ENCODE measurements around the gene TNRC6B.
A peak's percentile ranks its signal among the peaks of the same experiment; 100 is the strongest.
"Not testable (repeated sequence)": the region's sequence is repeated elsewhere in the genome, so short reads cannot be mapped to it uniquely, and the experiment has no call there.

Gene TNRC6B

DNA sequence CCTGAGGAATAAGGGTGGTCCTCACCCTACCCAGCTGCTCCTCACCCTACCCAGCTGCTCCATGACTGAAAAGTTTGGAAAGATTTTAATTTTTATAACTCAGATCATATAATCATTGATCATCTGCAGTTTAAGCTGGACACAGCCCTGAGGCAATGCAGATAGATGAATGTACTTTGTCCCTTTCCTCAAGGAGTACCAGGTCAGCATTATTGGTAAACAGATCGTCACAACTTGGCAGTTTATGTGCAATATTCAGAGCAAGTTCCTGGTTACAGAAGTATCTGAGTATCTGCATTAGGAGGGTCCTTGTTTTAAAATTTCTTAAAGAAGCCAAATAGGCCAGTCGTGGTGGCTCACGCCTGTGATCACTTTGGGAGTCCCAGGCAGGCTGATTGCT is 3.6 kb downstream of the TNRC6B start:
- Histone ChIP-seq H3K27ac (ENCODE audit: low read depth, low read length) (no peak overlapping the region), H3K4me1 (ENCODE audit: control insufficient read depth in 5 of 5, insufficient read depth in 5 of 5, low read length in 5 of 5) (peaks cover 7 to 76% (median 57%) of the 10 kb centered on the region in 5 donors), H3K36me3 (ENCODE audit: control insufficient read depth in 5 of 5, insufficient read depth in 5 of 5, low read length in 5 of 5) (no peaks in the 10 kb centered on the region), H3K4me3 (ENCODE audit: low read depth in 1 of 5, low read length in 5 of 5) (no peak overlapping the region), H3K27me3 (ENCODE audit: control insufficient read depth in 5 of 5, insufficient read depth in 4 of 5, low read length in 5 of 5) (no peaks in the 10 kb centered on the region), H3K9ac (ENCODE audit: low read length in 5 of 5) (no peak overlapping the region), H3K9me3 (ENCODE audit: control insufficient read depth in 5 of 5, low read length in 5 of 5) (no peaks in the 10 kb centered on the region)

DNA sequence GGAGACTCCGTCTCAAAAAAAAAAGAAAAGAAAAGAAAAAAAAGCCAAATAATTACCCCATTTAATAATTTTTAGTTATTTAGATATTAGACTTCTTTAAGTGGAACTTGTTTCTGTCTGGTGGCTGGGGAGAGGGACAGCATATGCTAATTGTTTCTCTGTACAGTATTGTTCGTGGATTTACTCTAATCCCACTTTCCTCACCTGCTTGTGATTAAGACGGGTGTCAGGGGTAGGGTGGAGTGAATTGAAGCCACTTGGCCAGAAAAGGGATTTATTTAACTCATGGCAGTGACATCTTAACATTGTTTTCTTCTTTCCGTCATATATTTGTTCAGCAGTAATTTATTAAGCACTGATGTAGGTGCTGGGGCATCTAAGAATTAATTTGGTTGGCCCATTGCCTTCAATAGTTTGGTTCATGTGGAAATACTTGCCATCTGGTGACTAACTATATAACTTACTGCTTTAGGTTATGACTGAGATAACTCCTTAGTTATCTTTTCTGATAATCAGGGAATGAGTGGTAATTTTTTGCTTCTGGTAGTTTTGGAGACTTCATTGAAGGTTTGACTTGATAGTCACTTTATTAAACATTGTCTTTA is 4.6 kb downstream of the TNRC6B start:
- H3K36me3 ChIP-seq (ENCODE audit: control insufficient read depth in 5 of 5, insufficient read depth in 5 of 5, low read length in 5 of 5): no peaks in the 10 kb centered on the region
- H3K9ac ChIP-seq (ENCODE audit: low read length in 5 of 5): no peak overlapping the region
- no peaks in the 10 kb centered on the region for H3K9me3 ChIP-seq (ENCODE audit: control insufficient read depth in 5 of 5, low read length in 5 of 5)
- peak overlapping the region; percentile 51 for H3K27ac ChIP-seq (ENCODE audit: low read depth, low read length)
- peaks cover 7 to 66% (median 47%) of the 10 kb centered on the region in 5 donors for H3K4me1 ChIP-seq (ENCODE audit: control insufficient read depth in 5 of 5, insufficient read depth in 5 of 5, low read length in 5 of 5)
- no peak overlapping the region for H3K4me3 ChIP-seq (ENCODE audit: low read depth in 1 of 5, low read length in 5 of 5)
- H3K27me3 ChIP-seq (ENCODE audit: control insufficient read depth in 5 of 5, insufficient read depth in 4 of 5, low read length in 5 of 5): no peaks in the 10 kb centered on the region

DNA sequence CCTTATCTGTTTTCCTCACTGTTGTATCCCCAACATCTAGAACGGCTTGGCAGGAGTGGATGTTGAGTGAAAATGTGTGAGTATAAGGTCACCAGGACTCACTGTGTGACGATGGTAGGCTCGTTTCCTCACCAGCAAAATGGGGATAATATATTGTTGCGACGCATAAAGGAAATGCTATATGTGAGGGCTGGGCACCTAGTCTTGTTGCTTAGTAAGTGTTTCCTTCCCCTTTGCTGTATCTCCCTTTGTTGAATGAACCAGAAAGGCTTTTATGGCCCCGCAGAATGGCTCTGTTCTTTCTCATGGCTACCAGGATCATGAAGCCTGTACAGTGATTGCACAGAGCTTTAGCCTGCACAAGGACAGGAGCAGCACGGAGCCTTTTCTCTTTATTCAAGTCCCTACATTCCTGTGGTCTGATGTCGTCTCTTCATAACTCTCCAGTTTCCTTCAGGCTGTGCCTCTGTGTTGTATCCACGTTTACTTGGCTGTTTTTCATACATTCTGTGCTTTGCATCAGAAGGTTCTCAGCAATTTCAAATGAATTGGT is 5.4 kb downstream of the TNRC6B start:
- Histone ChIP-seq H3K36me3 (ENCODE audit: control insufficient read depth in 5 of 5, insufficient read depth in 5 of 5, low read length in 5 of 5) (no peaks in the 10 kb centered on the region), H3K4me3 (ENCODE audit: low read depth in 1 of 5, low read length in 5 of 5) (peak overlapping the region in 3 of 5 donors; percentile 26 to 37 (median 31)), H3K27ac (ENCODE audit: low read depth, low read length) (peak overlapping the region; percentile 51), H3K27me3 (ENCODE audit: control insufficient read depth in 5 of 5, insufficient read depth in 4 of 5, low read length in 5 of 5) (no peaks in the 10 kb centered on the region), H3K9ac (ENCODE audit: low read length in 5 of 5) (peak overlapping the region in 1 of 5 donors; percentile 24), H3K4me1 (ENCODE audit: control insufficient read depth in 5 of 5, insufficient read depth in 5 of 5, low read length in 5 of 5) (peaks cover 7 to 62% (median 45%) of the 10 kb centered on the region in 5 donors), H3K9me3 (ENCODE audit: control insufficient read depth in 5 of 5, low read length in 5 of 5) (no peaks in the 10 kb centered on the region)

DNA sequence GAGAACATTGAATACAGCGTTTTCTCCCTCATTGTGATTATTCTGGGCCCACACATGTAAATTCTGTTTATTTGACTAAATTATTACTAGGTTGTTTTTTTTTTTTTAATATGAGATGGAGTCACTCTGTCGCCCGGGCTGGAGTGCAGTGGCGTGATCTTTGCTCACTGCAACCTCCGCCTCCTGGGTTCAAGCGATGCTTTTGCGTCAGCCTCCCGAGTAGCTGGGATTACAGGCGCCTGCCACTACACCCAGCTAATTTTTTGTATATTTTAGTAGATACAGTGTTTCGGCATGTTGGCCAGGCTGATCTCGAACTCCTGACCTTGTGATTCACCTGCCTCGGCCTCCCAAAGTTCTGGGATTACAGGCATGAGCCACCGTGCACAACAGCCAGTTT is 5.9 kb downstream of the TNRC6B start:
- not testable (repeated sequence) for H3K4me3 ChIP-seq (ENCODE audit: low read depth in 1 of 5, low read length in 5 of 5); H3K27me3 ChIP-seq (ENCODE audit: control insufficient read depth in 5 of 5, insufficient read depth in 4 of 5, low read length in 5 of 5); H3K9ac ChIP-seq (ENCODE audit: low read length in 5 of 5); H3K9me3 ChIP-seq (ENCODE audit: control insufficient read depth in 5 of 5, low read length in 5 of 5); H3K36me3 ChIP-seq (ENCODE audit: control insufficient read depth in 5 of 5, insufficient read depth in 5 of 5, low read length in 5 of 5)
- Histone ChIP-seq H3K4me1 (ENCODE audit: control insufficient read depth in 5 of 5, insufficient read depth in 5 of 5, low read length in 5 of 5) (peaks cover 7 to 58% (median 45%) of the 10 kb centered on the region in 5 donors), H3K27ac (ENCODE audit: low read depth, low read length) (peak overlapping the region; percentile 51)

DNA sequence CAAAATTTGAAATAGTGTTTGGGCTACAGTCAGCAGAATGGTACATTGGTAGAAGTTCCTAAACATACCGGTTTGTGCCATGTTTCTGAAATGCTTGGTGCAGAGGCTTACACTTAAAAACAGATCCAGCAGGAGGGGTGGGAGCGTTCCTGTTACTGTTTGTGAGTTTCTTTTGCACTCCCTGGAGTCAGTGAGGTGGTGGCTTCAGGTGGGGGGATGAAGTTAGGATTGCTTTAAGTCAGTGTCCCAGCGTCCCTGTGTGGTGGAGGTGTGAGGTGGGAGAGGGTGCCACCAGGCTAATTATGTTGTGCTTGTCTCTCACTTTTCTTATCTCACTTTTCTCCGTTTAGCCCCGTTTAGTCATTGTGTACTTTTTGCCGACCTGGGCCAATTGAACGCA is 9.7 kb downstream of the TNRC6B start:
- no peak overlapping the region for H3K27ac ChIP-seq (ENCODE audit: low read depth, low read length)
- no peak overlapping the region for H3K4me3 ChIP-seq (ENCODE audit: low read depth in 1 of 5, low read length in 5 of 5)
- H3K36me3 ChIP-seq (ENCODE audit: control insufficient read depth in 5 of 5, insufficient read depth in 5 of 5, low read length in 5 of 5): no peaks in the 10 kb centered on the region
- H3K9ac ChIP-seq (ENCODE audit: low read length in 5 of 5): no peak overlapping the region
- H3K27me3 ChIP-seq (ENCODE audit: control insufficient read depth in 5 of 5, insufficient read depth in 4 of 5, low read length in 5 of 5): no peaks in the 10 kb centered on the region
- no peaks in the 10 kb centered on the region for H3K9me3 ChIP-seq (ENCODE audit: control insufficient read depth in 5 of 5, low read length in 5 of 5)
- H3K4me1 ChIP-seq (ENCODE audit: control insufficient read depth in 5 of 5, insufficient read depth in 5 of 5, low read length in 5 of 5): peaks cover 3 to 26% (median 16%) of the 10 kb centered on the region in 5 donors

DNA sequence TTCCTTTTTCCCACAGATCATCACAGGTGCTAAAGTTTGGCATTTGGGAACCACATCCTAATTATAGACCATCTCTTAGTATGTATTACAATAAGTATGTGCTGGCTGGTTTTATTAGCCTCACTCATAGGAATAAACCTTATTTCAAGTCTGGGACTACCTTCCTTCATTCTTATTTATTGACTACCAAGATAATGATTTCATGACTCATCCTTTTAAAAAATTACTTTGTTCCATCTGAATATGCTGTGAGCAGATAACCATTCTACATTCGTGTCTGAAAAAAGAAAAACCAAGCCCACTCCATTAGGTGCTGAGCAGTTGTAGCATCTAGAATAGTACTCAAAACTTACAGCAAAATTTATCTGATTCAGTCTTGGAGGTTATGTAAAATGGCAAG is 12.3 kb downstream of the TNRC6B start:
- H3K36me3 ChIP-seq (ENCODE audit: control insufficient read depth in 5 of 5, insufficient read depth in 5 of 5, low read length in 5 of 5): no peaks in the 10 kb centered on the region
- H3K27me3 ChIP-seq (ENCODE audit: control insufficient read depth in 5 of 5, insufficient read depth in 4 of 5, low read length in 5 of 5): no peaks in the 10 kb centered on the region
- no peak overlapping the region for H3K4me3 ChIP-seq (ENCODE audit: low read depth in 1 of 5, low read length in 5 of 5)
- no peak overlapping the region for H3K27ac ChIP-seq (ENCODE audit: low read depth, low read length)
- H3K9ac ChIP-seq (ENCODE audit: low read length in 5 of 5): no peak overlapping the region
- H3K4me1 ChIP-seq (ENCODE audit: control insufficient read depth in 5 of 5, insufficient read depth in 5 of 5, low read length in 5 of 5): peaks cover 0 to 18% (median 18%) of the 10 kb centered on the region in 5 donors
- no peaks in the 10 kb centered on the region for H3K9me3 ChIP-seq (ENCODE audit: control insufficient read depth in 5 of 5, low read length in 5 of 5)

DNA sequence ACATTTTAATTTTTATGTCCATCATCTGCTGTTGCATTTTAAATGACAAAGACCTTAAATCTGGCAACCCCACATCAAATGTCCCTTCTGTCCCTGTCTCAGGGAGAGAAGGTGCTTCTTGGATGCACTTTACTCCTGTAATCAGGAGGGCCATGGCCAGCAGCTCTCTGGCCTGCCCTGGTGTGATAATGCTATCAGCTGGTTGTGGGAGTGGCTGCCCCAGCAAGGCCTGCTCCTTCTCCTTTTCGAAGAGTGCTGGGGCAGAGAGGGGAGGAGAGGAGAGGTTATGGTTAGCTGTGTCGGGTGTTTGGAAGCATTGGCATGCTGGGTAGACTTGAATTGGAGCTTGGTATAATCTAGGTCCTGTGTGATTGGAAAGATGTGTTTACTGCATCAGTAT is 12.8 kb downstream of the TNRC6B start:
- no peak overlapping the region for H3K9ac ChIP-seq (ENCODE audit: low read length in 5 of 5)
- H3K4me1 ChIP-seq (ENCODE audit: control insufficient read depth in 5 of 5, insufficient read depth in 5 of 5, low read length in 5 of 5): peaks cover 0 to 18% (median 17%) of the 10 kb centered on the region in 5 donors
- no peak overlapping the region for H3K4me3 ChIP-seq (ENCODE audit: low read depth in 1 of 5, low read length in 5 of 5)
- H3K27ac ChIP-seq (ENCODE audit: low read depth, low read length): no peak overlapping the region
- H3K36me3 ChIP-seq (ENCODE audit: control insufficient read depth in 5 of 5, insufficient read depth in 5 of 5, low read length in 5 of 5): no peaks in the 10 kb centered on the region
- no peaks in the 10 kb centered on the region for H3K27me3 ChIP-seq (ENCODE audit: control insufficient read depth in 5 of 5, insufficient read depth in 4 of 5, low read length in 5 of 5)
- H3K9me3 ChIP-seq (ENCODE audit: control insufficient read depth in 5 of 5, low read length in 5 of 5): no peaks in the 10 kb centered on the region

DNA sequence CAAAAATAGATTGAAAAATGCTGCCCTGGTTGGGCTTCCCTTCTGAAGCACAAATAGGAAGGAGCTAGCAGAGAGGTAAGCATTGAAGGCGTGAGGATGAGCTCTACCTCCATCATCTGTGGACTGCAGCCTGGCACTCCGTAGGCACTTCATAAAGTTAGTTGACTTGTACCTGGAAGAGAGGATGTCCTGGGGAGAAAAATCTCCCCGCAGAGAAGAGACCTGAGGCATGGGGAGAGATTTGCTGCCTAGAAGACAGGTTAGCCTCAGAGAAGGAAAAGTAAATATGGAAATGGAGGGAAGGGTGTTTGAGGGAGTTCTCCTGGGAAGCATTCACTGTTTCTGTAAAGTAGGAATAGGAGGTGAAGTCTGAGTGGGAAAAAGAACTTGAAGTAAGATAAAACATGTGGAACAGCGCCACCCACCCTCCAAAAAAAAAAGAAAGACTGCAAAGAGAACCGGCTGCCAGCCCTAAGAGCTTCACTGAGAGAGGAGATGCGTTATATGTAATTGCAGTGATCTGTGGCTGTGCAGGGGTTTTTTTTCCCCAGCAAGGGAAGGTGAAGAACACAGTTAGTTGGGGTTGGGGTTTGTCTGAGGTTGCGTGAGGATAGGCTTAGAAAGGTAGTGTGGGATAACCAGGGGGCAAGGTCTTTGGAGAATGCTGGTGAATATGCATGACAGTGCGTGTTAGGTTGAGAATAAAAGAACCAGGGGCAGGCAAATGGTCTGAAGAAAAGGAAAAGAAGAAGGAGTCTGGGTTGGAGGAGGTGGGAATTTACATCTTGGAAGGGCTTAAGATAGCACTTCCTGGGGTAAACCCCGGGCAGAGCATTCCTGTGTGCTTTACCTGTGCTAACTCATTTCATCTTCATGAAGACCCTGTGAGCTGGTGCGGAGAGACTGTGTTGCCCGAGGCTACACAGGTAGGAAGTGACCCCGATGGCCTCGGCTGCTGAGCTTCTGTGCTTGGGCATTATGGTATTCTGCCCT is 16.0 kb downstream of the TNRC6B start:
- no peaks in the 10 kb centered on the region for H3K9me3 ChIP-seq (ENCODE audit: control insufficient read depth in 5 of 5, low read length in 5 of 5)
- H3K4me3 ChIP-seq (ENCODE audit: low read depth in 1 of 5, low read length in 5 of 5): no peak overlapping the region
- no peaks in the 10 kb centered on the region for H3K27me3 ChIP-seq (ENCODE audit: control insufficient read depth in 5 of 5, insufficient read depth in 4 of 5, low read length in 5 of 5)
- no peak overlapping the region for H3K9ac ChIP-seq (ENCODE audit: low read length in 5 of 5)
- no peaks in the 10 kb centered on the region for H3K36me3 ChIP-seq (ENCODE audit: control insufficient read depth in 5 of 5, insufficient read depth in 5 of 5, low read length in 5 of 5)
- H3K4me1 ChIP-seq (ENCODE audit: control insufficient read depth in 5 of 5, insufficient read depth in 5 of 5, low read length in 5 of 5): peaks cover 0 to 32% (median 27%) of the 10 kb centered on the region in 5 donors
- no peak overlapping the region for H3K27ac ChIP-seq (ENCODE audit: low read depth, low read length)

DNA sequence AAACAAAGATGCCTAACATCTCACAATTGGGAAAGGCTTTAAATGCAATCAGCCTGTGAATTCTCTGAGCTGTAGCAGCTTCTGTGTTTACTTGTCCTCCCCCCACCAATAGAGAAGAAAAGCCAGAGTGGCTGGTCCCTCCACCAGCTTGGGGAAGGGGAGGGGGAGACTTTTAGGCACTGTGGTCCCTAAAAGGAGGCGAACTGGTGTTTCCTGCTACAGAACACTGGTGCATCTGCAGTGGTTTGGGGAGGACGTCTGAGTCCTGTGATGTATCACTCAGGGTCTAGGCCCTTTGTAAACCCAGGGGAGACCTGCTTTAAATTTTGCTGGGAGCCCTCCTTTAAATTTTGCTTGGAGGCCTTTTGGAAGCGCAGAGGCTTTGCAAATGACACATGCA is 16.9 kb downstream of the TNRC6B start:
- Histone ChIP-seq H3K4me3 (ENCODE audit: low read depth in 1 of 5, low read length in 5 of 5) (no peak overlapping the region), H3K9ac (ENCODE audit: low read length in 5 of 5) (no peak overlapping the region), H3K9me3 (ENCODE audit: control insufficient read depth in 5 of 5, low read length in 5 of 5) (no peaks in the 10 kb centered on the region), H3K27ac (ENCODE audit: low read depth, low read length) (no peak overlapping the region), H3K4me1 (ENCODE audit: control insufficient read depth in 5 of 5, insufficient read depth in 5 of 5, low read length in 5 of 5) (peaks cover 0 to 32% (median 28%) of the 10 kb centered on the region in 5 donors), H3K27me3 (ENCODE audit: control insufficient read depth in 5 of 5, insufficient read depth in 4 of 5, low read length in 5 of 5) (no peaks in the 10 kb centered on the region), H3K36me3 (ENCODE audit: control insufficient read depth in 5 of 5, insufficient read depth in 5 of 5, low read length in 5 of 5) (no peaks in the 10 kb centered on the region)

Measured in subcutaneous abdominal adipose tissue (tissue), 5 donors.